HG02610 (cell line): ENCODE results near the gene NAA38.
"Not testable (repeated sequence)": the region's sequence is repeated elsewhere in the genome, so short reads cannot be mapped to it uniquely, and the experiment has no call there.

Experiments used
- ATAC-seq: cut with Tn5 transposase; IDR thresholded peaks from one replicate; pipeline ENCODE4 v1.9.1; 2021; ENCODE audit warnings: mild to moderate bottlenecking, moderate library complexity; ENCODE audit not compliant: unreplicated experiment

Gene NAA38

GRCh38 chr17:7882629-7883028 lies 25.3 kb upstream of the NAA38 start:
- no peak for ATAC-seq

- ATAC-seq, result no peak
Measured at GRCh38 chr17:7882068-7882467, 24.7 kb upstream of the NAA38 start.

- no peak for ATAC-seq
Measured at GRCh38 chr17:7881276-7882054, 24.1 kb upstream of the NAA38 start.

GRCh38 chr17:7880076-7880868 lies 22.9 kb upstream of the NAA38 start:
- ATAC-seq, result no peak

- no peak for ATAC-seq
Measured at GRCh38 chr17:7878234-7878633, 20.9 kb upstream of the NAA38 start.

GRCh38 chr17:7875804-7876370 lies 18.5 kb upstream of the NAA38 start:
- ATAC-seq, result no peak

GRCh38 chr17:7873051-7873450 lies 15.7 kb upstream of the NAA38 start:
- no peak for ATAC-seq

GRCh38 chr17:7867881-7868329 lies 10.5 kb upstream of the NAA38 start:
- ATAC-seq, result no peak

- ATAC-seq, result no peak
Measured at GRCh38 chr17:7864995-7865650, 7.8 kb upstream of the NAA38 start.

- not testable (repeated sequence) for ATAC-seq
Measured at GRCh38 chr17:7864384-7864783, 7.0 kb upstream of the NAA38 start.

- ATAC-seq, result no peak
Measured at GRCh38 chr17:7862692-7863437, 5.5 kb upstream of the NAA38 start.

GRCh38 chr17:7859028-7859427 lies 1.7 kb upstream of the NAA38 start:
- no peak for ATAC-seq

- no peak for ATAC-seq
Measured at GRCh38 chr17:7858522-7858810, 1.1 kb upstream of the NAA38 start.

- peak; percentile 28 for ATAC-seq
Measured at GRCh38 chr17:7857713-7858521, 558 bp upstream of the NAA38 start, which contains the start of gene CYB5D1. Gene CYB5D1, plus strand, starts transcription at chr17:7858003. Its CDS starts 132 bp downstream, at chr17:7858135.

- ATAC-seq, result no peak
Measured at GRCh38 chr17:7856011-7856810, 1.1 kb downstream of the NAA38 start.

- ATAC-seq, result no peak
Measured at GRCh38 chr17:7855660-7856010, 1.7 kb downstream of the NAA38 start.

GRCh38 chr17:7854851-7855659 lies 2.3 kb downstream of the NAA38 start, which contains the start of gene TMEM88:
Gene TMEM88, plus strand, starts transcription at chr17:7855066. Its CDS starts 9 bp downstream, at chr17:7855075.
- ATAC-seq, result no peak
